Astrocyte (in vitro differentiated cells and primary cell): Measurements from ENCODE around the gene SLC29A1. TPM values are rescaled to one million over a fixed set of nuclear protein-coding genes. Genes with fewer than 3 reads are reported as not detected.

Experiments used
- DNase-seq: peaks from one replicate; pipeline ENCODE4 v3.0.0-alpha.2; 2010; ENCODE audit warnings: low read depth
- FAIRE-seq: peaks from 2 replicates; lab custom pipeline; 2011; peaks lifted over from hg19 to GRCh38; lab: Jason Lieb, UNC
- H2AFZ ChIP-seq: 2 replicates; pipeline ENCODE4 v1.6.0; 2012; ENCODE audit warnings: low read depth, low read length, inconsistent platforms
- H3K27ac ChIP-seq: 2 replicates; pipeline ENCODE4 v1.5.1; 2011; ENCODE audit warnings: low read depth, low read length, inconsistent platforms
- H3K27me3 ChIP-seq: 2 replicates; pipeline ENCODE4 v1.6.0; 2011; ENCODE audit warnings: low read length, inconsistent platforms; ENCODE audit not compliant: insufficient read depth
- H3K36me3 ChIP-seq: 2 replicates; pipeline ENCODE4 v1.5.1; 2011; ENCODE audit warnings: low read length, inconsistent platforms; ENCODE audit not compliant: insufficient read depth
- H3K4me1 ChIP-seq: 2 replicates; pipeline ENCODE4 v1.5.1; 2011; ENCODE audit warnings: low read length, inconsistent platforms; ENCODE audit not compliant: insufficient read depth
- H3K4me2 ChIP-seq: 2 replicates; pipeline ENCODE4 v1.6.0; 2012; ENCODE audit warnings: low read length, inconsistent platforms
- H3K4me3 ChIP-seq: 2 replicates; pipeline ENCODE4 v1.5.1; 2011; ENCODE audit warnings: low read depth, mild to moderate bottlenecking, low read length, inconsistent platforms; ENCODE audit not compliant: insufficient read depth
- H3K79me2 ChIP-seq: 2 replicates; pipeline ENCODE4 v1.6.0; 2012; ENCODE audit warnings: mild to moderate bottlenecking, low read length, inconsistent platforms; ENCODE audit not compliant: insufficient read depth
- H3K9ac ChIP-seq: 2 replicates; pipeline ENCODE4 v1.6.0; 2012; ENCODE audit warnings: mild to moderate bottlenecking, low read length, inconsistent platforms
- H3K9me3 ChIP-seq: 2 replicates; pipeline ENCODE4 v1.5.1; 2012; ENCODE audit warnings: low read depth, mild to moderate bottlenecking, low read length, inconsistent platforms; ENCODE audit not compliant: insufficient read depth
- H4K20me1 ChIP-seq: 2 replicates; pipeline ENCODE4 v1.6.0; 2012; ENCODE audit warnings: low read length, inconsistent platforms; ENCODE audit not compliant: insufficient read depth
- H3K27ac Mint-ChIP-seq: one replicate; pipeline ENCODE4 v1.8.0; 2021; ENCODE audit warnings: mild to moderate bottlenecking, mixed read lengths; ENCODE audit not compliant: unreplicated experiment
- H3K27me3 Mint-ChIP-seq: one replicate; pipeline ENCODE4 v1.8.0; 2021; ENCODE audit warnings: low read depth, mixed read lengths; ENCODE audit not compliant: unreplicated experiment
- H3K36me3 Mint-ChIP-seq: one replicate; pipeline ENCODE4 v1.8.0; 2021; ENCODE audit warnings: low read depth, mixed read lengths; ENCODE audit not compliant: unreplicated experiment
- H3K4me1 Mint-ChIP-seq: one replicate; pipeline ENCODE4 v1.8.0; 2021; ENCODE audit warnings: low read depth, mixed read lengths; ENCODE audit not compliant: unreplicated experiment
- H3K4me3 Mint-ChIP-seq: one replicate; pipeline ENCODE4 v1.8.0; 2021; ENCODE audit warnings: mild to moderate bottlenecking, moderate library complexity, mixed read lengths; ENCODE audit not compliant: unreplicated experiment
- H3K9me3 Mint-ChIP-seq: one replicate; pipeline ENCODE4 v1.8.0; 2021; ENCODE audit warnings: mild to moderate bottlenecking, mixed read lengths; ENCODE audit not compliant: unreplicated experiment
- CTCF ChIP-seq: IDR thresholded peaks from 2 replicates; pipeline ENCODE4 v1.5.1; 2011; ENCODE audit warnings: low read depth, mild to moderate bottlenecking, inconsistent platforms, low read length, moderate library complexity; ENCODE audit not compliant: insufficient read depth
- EZH2 ChIP-seq: IDR thresholded peaks from 2 replicates; pipeline ENCODE4 v1.6.1; 2012; ENCODE audit warnings: mild to moderate bottlenecking, low read length, inconsistent platforms; ENCODE audit not compliant: insufficient read depth
- total RNA-seq: library from RNA; stranded (reverse); gene quantifications from 2 replicates; pipeline ENCODE4 v1.2.1, GENCODE V29; 2021

SLC29A1 gene
- total RNA-seq, 1 donor from 2014 or later = 15.3 TPM

GRCh38 chr6:44260451-44261297, 37.3 kb downstream of the SLC29A1 start:
- peaks cover 33% of the 10 kb centered on the region for H3K4me1 Mint-ChIP-seq
- no peak overlapping the region for H3K9ac ChIP-seq
- H2AFZ ChIP-seq = no peak overlapping the region
- H3K4me3 ChIP-seq = no peak overlapping the region
- H3K4me3 Mint-ChIP-seq = no peak overlapping the region
- no peaks in the 10 kb centered on the region for H3K9me3 Mint-ChIP-seq
- H3K4me2 ChIP-seq = no peak overlapping the region
- H3K27me3 ChIP-seq = no peaks in the 10 kb centered on the region
- peaks cover 31% of the 10 kb centered on the region for H3K79me2 ChIP-seq
- peaks cover 40% of the 10 kb centered on the region for H4K20me1 ChIP-seq
- no peak for TF ChIP-seq CTCF
- no peak for TF ChIP-seq EZH2
- no peak overlapping the region for H3K27ac Mint-ChIP-seq
- FAIRE-seq (no peak), DNase-seq (no peak)
- H3K36me3 Mint-ChIP-seq = peaks cover 4% of the 10 kb centered on the region
- no peaks in the 10 kb centered on the region for H3K9me3 ChIP-seq
- peaks cover 3% of the 10 kb centered on the region for H3K36me3 ChIP-seq
- H3K27ac ChIP-seq = no peak overlapping the region
- H3K4me1 ChIP-seq = peaks cover 35% of the 10 kb centered on the region
- H3K27me3 Mint-ChIP-seq = no peaks in the 10 kb centered on the region

GRCh38 chr6:44261581-44261980, 38.2 kb downstream of the SLC29A1 start:
- H3K4me1 ChIP-seq = peaks cover 26% of the 10 kb centered on the region
- H2AFZ ChIP-seq = no peak overlapping the region

More at GRCh38 chr6:44261581-44261980, 38.2 kb downstream of the SLC29A1 start:
- H3K4me2 ChIP-seq = no peak overlapping the region
- no peak overlapping the region for H3K4me3 ChIP-seq
- H3K36me3 ChIP-seq = peaks cover 3% of the 10 kb centered on the region
- no peak overlapping the region for H3K9ac ChIP-seq
- Mint-ChIP-seq H3K36me3 (peaks cover 1% of the 10 kb centered on the region), H3K4me3 (no peak overlapping the region), H3K27ac (no peak overlapping the region), H3K9me3 (no peaks in the 10 kb centered on the region), H3K27me3 (no peaks in the 10 kb centered on the region), H3K4me1 (peaks cover 30% of the 10 kb centered on the region)
- DNase-seq (no peak), FAIRE-seq (no peak)
- H3K9me3 ChIP-seq = no peaks in the 10 kb centered on the region
- TF ChIP-seq CTCF (no peak), EZH2 (no peak)
- H3K27me3 ChIP-seq = no peaks in the 10 kb centered on the region
- peaks cover 22% of the 10 kb centered on the region for H3K79me2 ChIP-seq
- peaks cover 31% of the 10 kb centered on the region for H4K20me1 ChIP-seq
- H3K27ac ChIP-seq = no peak overlapping the region
